ENCODE results near the gene NIPBL. TPM values are rescaled to one million over a fixed set of nuclear protein-coding genes. Genes with fewer than 3 reads are reported as not detected.
A peak's percentile ranks its signal among the peaks of the same experiment; 100 is the strongest.

Gene NIPBL
- total and polyA plus RNA-seq, 2 of the 13 experiments (the other 11 are each of a cell fraction or from before 2014, with no cell fraction given) = 12.3 to 32.3 TPM

DNA sequence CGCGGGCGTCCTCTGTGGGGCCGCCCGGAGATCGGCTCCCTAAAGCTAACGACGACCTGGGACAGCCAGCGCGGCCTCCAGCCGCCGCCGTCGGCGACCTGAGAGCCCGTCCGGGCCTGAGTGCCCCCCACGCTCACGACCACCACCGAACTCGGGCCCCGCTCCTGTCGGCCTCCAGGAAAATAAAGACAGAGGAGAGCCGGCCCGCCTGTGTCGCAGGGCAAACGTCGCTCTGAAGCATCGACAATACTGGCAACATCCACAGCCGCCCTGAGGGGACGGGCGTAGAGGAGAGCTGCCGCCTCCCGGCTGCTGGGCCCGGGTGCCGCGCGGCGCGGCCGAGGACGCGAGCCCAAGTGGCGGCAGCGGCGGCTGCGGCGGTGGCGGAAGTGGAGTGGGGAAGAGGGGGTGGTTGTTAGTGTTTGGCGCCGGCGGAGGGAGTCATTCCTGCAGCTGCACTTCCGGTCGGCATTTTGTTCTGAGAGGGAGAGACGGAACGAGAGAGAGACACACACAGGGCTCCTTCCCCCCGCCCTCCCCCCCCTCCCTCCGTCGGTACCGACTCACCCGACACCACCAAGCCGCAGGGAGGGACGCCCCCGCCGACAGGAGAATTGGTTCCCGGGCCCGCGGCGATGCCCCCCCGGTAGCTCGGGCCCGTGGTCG, at the start of gene NIPBL (continued):
- TF ChIP-seq ZNF850 (CRISPR knock-in tag; conservative IDR thresholded peaks at IDR 0.05) (no peak), YY1 (IDR thresholded peaks at IDR 0.05; ENCODE audit: insufficient read depth, insufficient replicate concordance, low read depth, low read length) (peak; percentile 84), ZFP82 (CRISPR knock-in tag; IDR thresholded peaks at IDR 0.05; ENCODE audit: borderline replicate concordance) (peak; percentile 74), ISL2 (CRISPR knock-in tag; IDR thresholded peaks at IDR 0.05) (peak; percentile 38; the same call in 1 of the 2 replicates), SRSF4 (IDR thresholded peaks at IDR 0.05; ENCODE audit: low read depth, low read length, poor library complexity, severe bottlenecking) (no peak), CCDC6 (CRISPR knock-in tag; IDR thresholded peaks at IDR 0.05) (peak; percentile 53; the same call in 1 of the 2 replicates), ZNF841 (CRISPR knock-in tag; IDR thresholded peaks at IDR 0.05; ENCODE audit: borderline replicate concordance) (0 out of 2 replicates have a peak, but pooled peaks have one; percentile 28), SETDB1 (CRISPR knock-in tag; IDR thresholded peaks at IDR 0.05; ENCODE audit: borderline replicate concordance) (no peak), KMT2B (CRISPR knock-in tag; IDR thresholded peaks at IDR 0.05) (peak; percentile 70; the same call in 1 of the 2 replicates), MBD4 (IDR thresholded peaks at IDR 0.05; ENCODE audit: borderline replicate concordance, low read length) (no peak), RBFOX2 (IDR thresholded peaks at IDR 0.05; ENCODE audit: low read depth, low read length) (peak; percentile 92), PHF5A (CRISPR knock-in tag; IDR thresholded peaks at IDR 0.05; ENCODE audit: low read depth, unreplicated experiment) (peak; percentile 68), ZNF292 (CRISPR knock-in tag; IDR thresholded peaks at IDR 0.05; ENCODE audit: borderline replicate concordance, low read depth) (0 out of 2 replicates have a peak, but pooled peaks have one; percentile 12), KAT8 (CRISPR knock-in tag; IDR thresholded peaks at IDR 0.05) (peak; percentile 61; the same call in 1 of the 2 replicates), GLI4 (CRISPR knock-in tag; IDR thresholded peaks at IDR 0.05; ENCODE audit: borderline replicate concordance) (peak; percentile 63; the same call in 1 of the 2 replicates), PHF20 (CRISPR knock-in tag; IDR thresholded peaks at IDR 0.05) (peak; percentile 66), ZFY (CRISPR knock-in tag; IDR thresholded peaks at IDR 0.05) (peak; percentile 92)
- TF ChIP-seq, protein P1, sequence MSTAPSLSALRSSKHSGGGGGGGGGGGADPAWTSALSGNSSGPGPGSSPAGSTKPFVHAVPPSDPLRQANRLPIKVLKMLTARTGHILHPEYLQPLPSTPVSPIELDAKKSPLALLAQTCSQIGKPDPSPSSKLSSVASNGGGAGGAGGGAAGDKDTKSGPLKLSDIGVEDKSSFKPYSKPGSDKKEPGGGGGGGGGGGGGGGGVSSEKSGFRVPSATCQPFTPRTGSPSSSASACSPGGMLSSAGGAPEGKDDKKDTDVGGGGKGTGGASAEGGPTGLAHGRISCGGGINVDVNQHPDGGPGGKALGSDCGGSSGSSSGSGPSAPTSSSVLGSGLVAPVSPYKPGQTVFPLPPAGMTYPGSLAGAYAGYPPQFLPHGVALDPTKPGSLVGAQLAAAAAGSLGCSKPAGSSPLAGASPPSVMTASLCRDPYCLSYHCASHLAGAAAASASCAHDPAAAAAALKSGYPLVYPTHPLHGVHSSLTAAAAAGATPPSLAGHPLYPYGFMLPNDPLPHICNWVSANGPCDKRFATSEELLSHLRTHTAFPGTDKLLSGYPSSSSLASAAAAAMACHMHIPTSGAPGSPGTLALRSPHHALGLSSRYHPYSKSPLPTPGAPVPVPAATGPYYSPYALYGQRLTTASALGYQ (CRISPR knock-in tag; IDR thresholded peaks at IDR 0.05) = 0 out of 2 replicates have a peak, but pooled peaks have one; percentile 38
- TF ChIP-seq, protein P2, sequence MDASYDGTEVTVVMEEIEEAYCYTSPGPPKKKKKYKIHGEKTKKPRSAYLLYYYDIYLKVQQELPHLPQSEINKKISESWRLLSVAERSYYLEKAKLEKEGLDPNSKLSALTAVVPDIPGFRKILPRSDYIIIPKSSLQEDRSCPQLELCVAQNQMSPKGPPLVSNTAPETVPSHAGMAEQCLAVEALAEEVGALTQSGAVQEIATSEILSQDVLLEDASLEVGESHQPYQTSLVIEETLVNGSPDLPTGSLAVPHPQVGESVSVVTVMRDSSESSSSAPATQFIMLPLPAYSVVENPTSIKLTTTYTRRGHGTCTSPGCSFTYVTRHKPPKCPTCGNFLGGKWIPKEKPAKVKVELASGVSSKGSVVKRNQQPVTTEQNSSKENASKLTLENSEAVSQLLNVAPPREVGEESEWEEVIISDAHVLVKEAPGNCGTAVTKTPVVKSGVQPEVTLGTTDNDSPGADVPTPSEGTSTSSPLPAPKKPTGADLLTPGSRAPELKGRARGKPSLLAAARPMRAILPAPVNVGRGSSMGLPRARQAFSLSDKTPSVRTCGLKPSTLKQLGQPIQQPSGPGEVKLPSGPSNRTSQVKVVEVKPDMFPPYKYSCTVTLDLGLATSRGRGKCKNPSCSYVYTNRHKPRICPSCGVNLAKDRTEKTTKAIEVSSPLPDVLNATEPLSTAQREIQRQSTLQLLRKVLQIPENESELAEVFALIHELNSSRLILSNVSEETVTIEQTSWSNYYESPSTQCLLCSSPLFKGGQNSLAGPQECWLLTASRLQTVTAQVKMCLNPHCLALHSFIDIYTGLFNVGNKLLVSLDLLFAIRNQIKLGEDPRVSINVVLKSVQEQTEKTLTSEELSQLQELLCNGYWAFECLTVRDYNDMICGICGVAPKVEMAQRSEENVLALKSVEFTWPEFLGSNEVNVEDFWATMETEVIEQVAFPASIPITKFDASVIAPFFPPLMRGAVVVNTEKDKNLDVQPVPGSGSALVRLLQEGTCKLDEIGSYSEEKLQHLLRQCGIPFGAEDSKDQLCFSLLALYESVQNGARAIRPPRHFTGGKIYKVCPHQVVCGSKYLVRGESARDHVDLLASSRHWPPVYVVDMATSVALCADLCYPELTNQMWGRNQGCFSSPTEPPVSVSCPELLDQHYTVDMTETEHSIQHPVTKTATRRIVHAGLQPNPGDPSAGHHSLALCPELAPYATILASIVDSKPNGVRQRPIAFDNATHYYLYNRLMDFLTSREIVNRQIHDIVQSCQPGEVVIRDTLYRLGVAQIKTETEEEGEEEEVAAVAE (CRISPR knock-in tag; IDR thresholded peaks at IDR 0.05; ENCODE audit: borderline replicate concordance) = no peak

Data from HepG2 (cell line).